SJSA1 (cell line): ENCODE measurements around the gene PEX13. TPM values are rescaled to one million over a fixed set of nuclear protein-coding genes. Genes with fewer than 3 reads are reported as not detected.
A peak's percentile ranks its signal among the peaks of the same experiment; 100 is the strongest.
"Not testable (repeated sequence)": the region's sequence is repeated elsewhere in the genome, so short reads cannot be mapped to it uniquely, and the experiment has no call there.

Experiments used
- DNase-seq, 2 experiments: peaks; one replicate each; pipeline ENCODE4 v3.0.0-alpha.2; 2015 to 2020; ENCODE audit warnings: low spot score in 2 of 2, low read depth in 1 of 2
- H3K27ac ChIP-seq: fragments of 250-450 bp; sonication (Bioruptor Pico); 2 replicates; pipeline ENCODE4 v1.5.1; 2020; ENCODE audit warnings: mild to moderate bottlenecking, moderate library complexity
- H3K27me3 ChIP-seq: fragments of 250-450 bp; sonication (Bioruptor Pico); replicated peaks from 2 replicates; pipeline ENCODE4 v1.5.1; 2020; ENCODE audit warnings: mild to moderate bottlenecking, moderate library complexity
- H3K36me3 ChIP-seq: fragments of 250-450 bp; sonication (Bioruptor Pico); 2 replicates; pipeline ENCODE4 v1.5.1; 2020; ENCODE audit warnings: mild to moderate bottlenecking
- H3K4me1 ChIP-seq: fragments of 250-450 bp; sonication (Bioruptor Pico); replicated peaks from 2 replicates; pipeline ENCODE4 v1.6.1; 2021; ENCODE audit warnings: mild to moderate bottlenecking
- H3K4me3 ChIP-seq: fragments of 250-450 bp; sonication (Bioruptor Pico); 2 replicates; pipeline ENCODE4 v1.5.1; 2020; ENCODE audit warnings: mild to moderate bottlenecking
- H3K9me3 ChIP-seq: fragments of 250-450 bp; sonication (Bioruptor Pico); replicated peaks from 2 replicates; pipeline ENCODE4 v1.5.1; 2020; ENCODE audit warnings: mild to moderate bottlenecking
- total RNA-seq: library from RNA; depleted of rRNA; stranded (reverse); fragments of >200 nt; shearing (Covaris generic); gene quantifications from 2 replicates; pipeline ENCODE4 v1.2.3, GENCODE V29; 2014

Gene PEX13
- total RNA-seq, 1 experiment from 2014 or later: 34.4 TPM

GRCh38 chr2:60989259-60989658 lies 28.3 kb upstream of the PEX13 start:
- Histone ChIP-seq H3K27me3 (no peaks in the 10 kb centered on the region), H3K9me3 (peaks cover 7% of the 10 kb centered on the region), H3K27ac (no peak overlapping the region), H3K4me3 (no peak overlapping the region), H3K4me1 (no peaks in the 10 kb centered on the region), H3K36me3 (no peaks in the 10 kb centered on the region)
- DNase-seq: no peak

- Histone ChIP-seq H3K36me3 (no peaks in the 10 kb centered on the region), H3K4me3 (no peak overlapping the region), H3K9me3 (peaks cover 7% of the 10 kb centered on the region), H3K27me3 (no peaks in the 10 kb centered on the region), H3K27ac (no peak overlapping the region), H3K4me1 (no peaks in the 10 kb centered on the region)
- DNase-seq: no peak
Observed at GRCh38 chr2:60991644-60992043, 25.9 kb upstream of the PEX13 start.

GRCh38 chr2:60992985-60993392 lies 24.5 kb upstream of the PEX13 start:
- DNase-seq: no peak
- Histone ChIP-seq H3K27me3 (no peaks in the 10 kb centered on the region), H3K9me3 (peaks cover 7% of the 10 kb centered on the region), H3K27ac (no peak overlapping the region), H3K36me3 (no peaks in the 10 kb centered on the region), H3K4me3 (no peak overlapping the region), H3K4me1 (no peaks in the 10 kb centered on the region)

GRCh38 chr2:60994131-60994530 lies 23.4 kb upstream of the PEX13 start:
- Histone ChIP-seq H3K36me3 (no peaks in the 10 kb centered on the region), H3K4me3 (no peak overlapping the region), H3K27ac (no peak overlapping the region), H3K9me3 (peaks cover 7% of the 10 kb centered on the region), H3K4me1 (no peaks in the 10 kb centered on the region), H3K27me3 (no peaks in the 10 kb centered on the region)
- DNase-seq: no peak

- H3K4me1 ChIP-seq: no peaks in the 10 kb centered on the region
- no peak overlapping the region for H3K4me3 ChIP-seq
- peak in 1 of 2 experiments; percentile 28 for DNase-seq
- H3K27me3 ChIP-seq: no peaks in the 10 kb centered on the region
- no peaks in the 10 kb centered on the region for H3K9me3 ChIP-seq
- no peaks in the 10 kb centered on the region for H3K36me3 ChIP-seq
- no peak overlapping the region for H3K27ac ChIP-seq
Observed at GRCh38 chr2:60998628-60999545, 18.6 kb upstream of the PEX13 start.

- Histone ChIP-seq H3K27ac (no peak overlapping the region), H3K9me3 (no peaks in the 10 kb centered on the region), H3K36me3 (no peaks in the 10 kb centered on the region; the same call in 1 of the 2 replicates), H3K4me1 (no peaks in the 10 kb centered on the region), H3K4me3 (no peak overlapping the region), H3K27me3 (no peaks in the 10 kb centered on the region)
- DNase-seq: no peak
Observed at GRCh38 chr2:61005736-61006135, 11.8 kb upstream of the PEX13 start.

GRCh38 chr2:61006486-61007105 lies 10.9 kb upstream of the PEX13 start:
- no peak for DNase-seq
- no peaks in the 10 kb centered on the region for H3K9me3 ChIP-seq
- H3K4me3 ChIP-seq: no peak overlapping the region
- H3K36me3 ChIP-seq: no peaks in the 10 kb centered on the region; the same call in 1 of the 2 replicates
- no peak overlapping the region for H3K27ac ChIP-seq
- no peaks in the 10 kb centered on the region for H3K27me3 ChIP-seq
- no peaks in the 10 kb centered on the region for H3K4me1 ChIP-seq

- Histone ChIP-seq H3K9me3 (no peaks in the 10 kb centered on the region), H3K27ac (no peak overlapping the region), H3K27me3 (no peaks in the 10 kb centered on the region), H3K4me1 (peaks cover 5% of the 10 kb centered on the region; the same call in 1 of the 2 replicates), H3K4me3 (no peak overlapping the region), H3K36me3 (no peaks in the 10 kb centered on the region; the same call in 1 of the 2 replicates)
- no peak for DNase-seq
Observed at GRCh38 chr2:61009355-61009754, 8.2 kb upstream of the PEX13 start.

GRCh38 chr2:61011678-61012077 lies 5.8 kb upstream of the PEX13 start:
- Histone ChIP-seq H3K27ac (no peak overlapping the region), H3K27me3 (no peaks in the 10 kb centered on the region), H3K9me3 (no peaks in the 10 kb centered on the region), H3K36me3 (no peaks in the 10 kb centered on the region; the same call in 1 of the 2 replicates), H3K4me3 (no peak overlapping the region), H3K4me1 (peaks cover 5% of the 10 kb centered on the region; the same call in 1 of the 2 replicates)
- no peak for DNase-seq

- peak in 1 of 2 experiments; percentile 33 for DNase-seq
- H3K27ac ChIP-seq, H3K27me3 ChIP-seq, H3K4me1 ChIP-seq, H3K9me3 ChIP-seq, H3K4me3 ChIP-seq, H3K36me3 ChIP-seq: not testable (repeated sequence)
Observed at GRCh38 chr2:61012303-61012702, 5.2 kb upstream of the PEX13 start.

- Histone ChIP-seq H3K4me3 (no peak overlapping the region), H3K36me3 (peaks cover 5% of the 10 kb centered on the region; the same call in 1 of the 2 replicates), H3K27me3 (no peaks in the 10 kb centered on the region), H3K4me1 (peaks cover 5% of the 10 kb centered on the region; the same call in 1 of the 2 replicates), H3K27ac (no peak overlapping the region), H3K9me3 (no peaks in the 10 kb centered on the region)
- DNase-seq: no peak
Observed at GRCh38 chr2:61013382-61013781, 4.1 kb upstream of the PEX13 start.

GRCh38 chr2:61014763-61015162 lies 2.8 kb upstream of the PEX13 start:
- no peaks in the 10 kb centered on the region for H3K9me3 ChIP-seq
- peaks cover 5% of the 10 kb centered on the region; the same call in 1 of the 2 replicates for H3K4me1 ChIP-seq
- H3K27ac ChIP-seq: no peak overlapping the region
- no peak overlapping the region for H3K4me3 ChIP-seq
- DNase-seq: no peak
- no peaks in the 10 kb centered on the region for H3K27me3 ChIP-seq
- H3K36me3 ChIP-seq: peaks cover 5% of the 10 kb centered on the region; the same call in 1 of the 2 replicates

GRCh38 chr2:61015976-61016375 lies 1.5 kb upstream of the PEX13 start:
- Histone ChIP-seq H3K36me3 (peaks cover 7% of the 10 kb centered on the region), H3K27ac (no peak overlapping the region), H3K9me3 (no peaks in the 10 kb centered on the region), H3K27me3 (no peaks in the 10 kb centered on the region), H3K4me1 (peaks cover 5% of the 10 kb centered on the region; the same call in 1 of the 2 replicates), H3K4me3 (peak overlapping the region; percentile 74)
- DNase-seq: no peak
